Activated naive CD8-positive, alpha-beta T cell treated with anti-CD3 and anti-CD28 coated beads, Interleukin-2, amount 50 U/mL, for 16 hours (primary cell): ENCODE measurements around the gene IMMP1L.

ENCODE experiments used
- DNase-seq: peaks from one replicate; pipeline ENCODE4 v3.0.0-alpha.2; 2020; ENCODE audit warnings: low read depth, low spot score

The IMMP1L gene

GRCh38 chr11:31477528-31478222, 31.7 kb downstream of the IMMP1L start:
- DNase-seq = no peak

- no peak for DNase-seq
These were observed 35.3 kb downstream of the IMMP1L start for GRCh38 chr11:31474083-31474482.

- DNase-seq = no peak
These were observed 45.0 kb downstream of the IMMP1L start for GRCh38 chr11:31464436-31464835.

- no peak for DNase-seq
These were observed 54.2 kb downstream of the IMMP1L start for GRCh38 chr11:31455177-31455576.

- DNase-seq = no peak
These were observed 58.6 kb downstream of the IMMP1L start for GRCh38 chr11:31450841-31451240.

- no peak for DNase-seq
These were observed 60.4 kb downstream of the IMMP1L start for GRCh38 chr11:31449040-31449439.

GRCh38 chr11:31445621-31446020, 63.8 kb downstream of the IMMP1L start:
- DNase-seq = no peak

GRCh38 chr11:31443802-31444201, 65.6 kb downstream of the IMMP1L start:
- no peak for DNase-seq

- no peak for DNase-seq
These were observed 67.3 kb downstream of the IMMP1L start for GRCh38 chr11:31442086-31442485.

- DNase-seq = no peak
These were observed 68.1 kb downstream of the IMMP1L start for GRCh38 chr11:31441296-31441695.

- no peak for DNase-seq
These were observed 71.5 kb downstream of the IMMP1L start for GRCh38 chr11:31437742-31438435.

- no peak for DNase-seq
These were observed 75.6 kb downstream of the IMMP1L start for GRCh38 chr11:31433851-31434250.

- no peak for DNase-seq
These were observed 84.8 kb downstream of the IMMP1L start for GRCh38 chr11:31424652-31425051.

GRCh38 chr11:31422703-31423102, 86.7 kb downstream of the IMMP1L start:
- DNase-seq = no peak

GRCh38 chr11:31421820-31422219, 87.6 kb downstream of the IMMP1L start:
- DNase-seq = no peak

- DNase-seq = no peak
These were observed 89.8 kb downstream of the IMMP1L start for GRCh38 chr11:31419669-31420068.

- no peak for DNase-seq
These were observed 90.3 kb downstream of the IMMP1L start for GRCh38 chr11:31419138-31419537.

GRCh38 chr11:31417816-31418215, 91.6 kb downstream of the IMMP1L start:
- no peak for DNase-seq

- no peak for DNase-seq
These were observed 92.1 kb downstream of the IMMP1L start for GRCh38 chr11:31417357-31417756.

GRCh38 chr11:31415435-31415834, 94.0 kb downstream of the IMMP1L start:
- no peak for DNase-seq

GRCh38 chr11:31414338-31414737, 95.1 kb downstream of the IMMP1L start:
- DNase-seq = no peak

- no peak for DNase-seq
These were observed 96.5 kb downstream of the IMMP1L start for GRCh38 chr11:31412946-31413345.

GRCh38 chr11:31408201-31408600, 101.2 kb downstream of the IMMP1L start:
- DNase-seq = no peak
